Fibroblast of lung (primary cell): Measurements from ENCODE around the gene SNX32.

Experiments
- EZH2 ChIP-seq: IDR thresholded peaks from 2 replicates; pipeline ENCODE4 v1.5.1; 2012; ENCODE audit warnings: low read length, control low read depth, mild to moderate bottlenecking; ENCODE audit errors: missing control alignments
- TF ChIP-seq, protein P1 (sequence below), 2 donors: IDR thresholded peaks in 1 of 2; conservative IDR thresholded peaks in 1 of 2; 1 replicate in 1 of 2; 2 replicates in 1 of 2; pipeline ENCODE4 v1.5.1; 2011 to 2012; ENCODE audit warnings: low read length in 2 of 2, control low read depth in 1 of 2, inconsistent platforms in 1 of 2, low read depth in 1 of 2, mild to moderate bottlenecking in 1 of 2

DNA sequence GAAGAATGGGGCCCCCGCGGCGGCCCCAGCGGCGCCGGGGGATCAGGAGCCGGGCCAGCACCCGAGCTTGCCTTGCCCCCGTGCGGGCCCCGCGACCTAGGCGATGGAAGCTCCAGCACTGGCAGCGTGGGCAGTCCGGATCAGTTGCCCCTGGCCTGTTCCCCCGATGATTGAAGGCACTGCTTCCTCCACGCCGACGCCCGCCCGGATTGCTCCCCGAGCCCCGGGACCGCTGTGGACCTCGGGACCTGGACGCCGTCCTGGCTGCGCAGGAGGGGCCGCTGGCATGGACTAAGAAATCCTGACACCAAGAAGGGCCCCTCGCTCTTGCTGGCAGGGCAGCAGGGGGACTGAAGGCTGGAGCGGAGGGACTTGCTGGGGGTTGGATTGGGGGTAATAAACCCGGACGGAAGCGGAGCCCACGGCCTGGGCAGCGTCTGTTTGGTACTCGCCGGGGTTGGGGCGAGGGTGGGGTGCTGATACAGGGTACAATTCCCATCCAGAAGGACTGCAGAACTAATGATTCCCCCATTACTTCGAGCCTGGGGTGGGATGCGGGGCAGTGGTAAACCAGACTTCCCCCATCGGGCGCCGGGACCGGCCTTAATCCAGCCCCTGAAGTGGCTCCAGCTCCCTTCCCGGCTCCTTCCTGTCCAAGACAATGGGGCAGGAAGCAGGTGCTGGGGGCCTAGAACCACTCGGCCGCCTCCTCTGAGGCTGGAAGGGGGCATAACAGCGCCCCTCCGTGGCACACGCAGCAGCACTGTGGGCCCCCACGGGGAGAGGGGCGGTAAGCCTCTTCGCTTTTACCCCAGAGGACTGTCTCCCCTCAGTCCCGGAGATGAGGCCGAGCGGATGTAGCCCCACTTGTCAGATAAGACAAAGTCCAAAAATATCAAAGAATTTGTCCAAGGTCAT lies 57.7 kb downstream of the SNX32 start:
- TF ChIP-seq, protein P1, sequence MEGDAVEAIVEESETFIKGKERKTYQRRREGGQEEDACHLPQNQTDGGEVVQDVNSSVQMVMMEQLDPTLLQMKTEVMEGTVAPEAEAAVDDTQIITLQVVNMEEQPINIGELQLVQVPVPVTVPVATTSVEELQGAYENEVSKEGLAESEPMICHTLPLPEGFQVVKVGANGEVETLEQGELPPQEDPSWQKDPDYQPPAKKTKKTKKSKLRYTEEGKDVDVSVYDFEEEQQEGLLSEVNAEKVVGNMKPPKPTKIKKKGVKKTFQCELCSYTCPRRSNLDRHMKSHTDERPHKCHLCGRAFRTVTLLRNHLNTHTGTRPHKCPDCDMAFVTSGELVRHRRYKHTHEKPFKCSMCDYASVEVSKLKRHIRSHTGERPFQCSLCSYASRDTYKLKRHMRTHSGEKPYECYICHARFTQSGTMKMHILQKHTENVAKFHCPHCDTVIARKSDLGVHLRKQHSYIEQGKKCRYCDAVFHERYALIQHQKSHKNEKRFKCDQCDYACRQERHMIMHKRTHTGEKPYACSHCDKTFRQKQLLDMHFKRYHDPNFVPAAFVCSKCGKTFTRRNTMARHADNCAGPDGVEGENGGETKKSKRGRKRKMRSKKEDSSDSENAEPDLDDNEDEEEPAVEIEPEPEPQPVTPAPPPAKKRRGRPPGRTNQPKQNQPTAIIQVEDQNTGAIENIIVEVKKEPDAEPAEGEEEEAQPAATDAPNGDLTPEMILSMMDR (conservative IDR thresholded peaks at IDR 0.05 in 1 of 2, IDR thresholded peaks at IDR 0.05 in 1 of 2; ENCODE audit: low read depth in 1 of 2, low read length in 2 of 2): peak; percentile 7 to 22
- no peak for TF ChIP-seq EZH2
